GM12878 (cell line): ENCODE data around the gene FAM3B. TPM values are rescaled to one million over a fixed set of nuclear protein-coding genes. Genes with fewer than 3 reads are reported as not detected.

Experiments
- ATAC-seq: fragments of 200-7000 bp; cut with Tn5 transposase; 3 replicates; pipeline ENCODE4 v1.9.1; 2020; ENCODE audit warnings: mild to moderate bottlenecking, moderate library complexity
- BruUV-seq: library from RNA; stranded (reverse); fragments of 400-500 nt; replicated peaks from 2 replicates; lab custom pipeline; 2021; lab: Mats Ljungman, UMichigan
- CTCF ChIA-PET: fragments of 300-600 bp; sonication (Branson Sonifier 250); formaldehyde crosslinking; extraction: SDS; loops from one replicate; lab custom pipeline; 2021; ENCODE audit warnings: inconsistent platforms; lab: Yijun Ruan, JAX
- POLR2A ChIA-PET: fragments of 350-600 bp; formaldehyde crosslinking; extraction: SDS; loops from one replicate; lab custom pipeline; 2021; ENCODE audit warnings: inconsistent platforms; lab: Charles Lee
- RAD21 ChIA-PET: fragments of 300-600 bp; sonication (Branson Sonifier 250); formaldehyde crosslinking; loops from one replicate; lab custom pipeline; 2023; ENCODE audit warnings: antibody characterized with exemption; ENCODE audit not compliant: unreplicated experiment; lab: Charles Lee
- SMC1A ChIA-PET: fragments of 300-600 bp; sonication (Branson Sonifier 250); formaldehyde crosslinking; loops from one replicate; lab custom pipeline; 2023; ENCODE audit not compliant: unreplicated experiment, uncharacterized antibody; lab: Charles Lee
- DNase-seq: peaks from one replicate; pipeline ENCODE4 v3.0.0-alpha.2; 2011; ENCODE audit warnings: low read depth, low spot score
- FAIRE-seq: peaks from 3 replicates; lab custom pipeline; 2011; peaks lifted over from hg19 to GRCh38; lab: Jason Lieb, UNC
- H2AFZ ChIP-seq: 2 replicates; pipeline ENCODE4 v1.6.0; 2011; ENCODE audit warnings: low read depth, low read length, control low read depth; ENCODE audit not compliant: control insufficient read depth
- H3K27ac ChIP-seq: 2 replicates; pipeline ENCODE4 v1.5.1; 2011; ENCODE audit warnings: control low read depth; ENCODE audit not compliant: control insufficient read depth, insufficient read depth
- H3K27me3 ChIP-seq, 2 experiments: replicated peaks in 1 of 2; 2 replicates each; pipeline versions ENCODE4 v1.6.0 to v1.6.1; 2011; ENCODE audit warnings: low read length in 1 of 2; ENCODE audit not compliant: control insufficient read depth in 2 of 2, insufficient read depth in 2 of 2
- H3K36me3 ChIP-seq, 2 experiments: 2 replicates each; pipeline ENCODE4 v1.5.1; 2011; ENCODE audit warnings: low read length in 1 of 2; ENCODE audit not compliant: control insufficient read depth in 2 of 2, insufficient read depth in 2 of 2
- H3K4me1 ChIP-seq: 2 replicates; pipeline ENCODE4 v1.6.1; 2011; ENCODE audit warnings: mild to moderate bottlenecking, low read length, moderate library complexity, mixed read lengths; ENCODE audit not compliant: control insufficient read depth, insufficient read depth
- H3K4me2 ChIP-seq: 2 replicates; pipeline ENCODE4 v1.6.0; 2011; ENCODE audit warnings: control low read depth; ENCODE audit not compliant: control insufficient read depth, insufficient read depth
- H3K4me3 ChIP-seq: fragments of 200-600 bp; sonication (generic); 2 replicates; pipeline ENCODE4 v1.5.1; 2016
- H3K79me2 ChIP-seq: 2 replicates; pipeline ENCODE4 v1.6.0; 2011; ENCODE audit warnings: low read length; ENCODE audit not compliant: control insufficient read depth, insufficient read depth
- H3K9ac ChIP-seq: 2 replicates; pipeline ENCODE4 v1.8.0; 2011; ENCODE audit warnings: low read length, control low read depth, mixed read lengths; ENCODE audit not compliant: control insufficient read depth, insufficient read depth
- H3K9me3 ChIP-seq: replicated peaks from 3 replicates; pipeline ENCODE4 v1.5.1; 2011; ENCODE audit warnings: mild to moderate bottlenecking, low read length; ENCODE audit not compliant: control insufficient read depth, insufficient read depth
- H4K20me1 ChIP-seq: 2 replicates; pipeline ENCODE4 v1.6.0; 2011; ENCODE audit not compliant: control insufficient read depth, insufficient read depth
- CEBPB ChIP-seq, 2 experiments: fragments of 150-350 bp in 1 of 2; IDR thresholded peaks; 2 replicates each; pipeline ENCODE4 v1.6.1; 2012 to 2014; ENCODE audit warnings: low read depth in 2 of 2, low read length in 2 of 2, borderline replicate concordance in 1 of 2, inconsistent platforms in 1 of 2
- HSF1 ChIP-seq: fragments of 150-350 bp; IDR thresholded peaks from 2 replicates; pipeline ENCODE4 v1.6.1; 2014; ENCODE audit warnings: mild to moderate bottlenecking, low read depth, low read length
- JUNB ChIP-seq: IDR thresholded peaks from 2 replicates; pipeline ENCODE4 v1.6.1; 2016; ENCODE audit warnings: antibody characterized with exemption, mild to moderate bottlenecking
- KDM1A ChIP-seq: fragments of 200-600 bp; sonication (generic); IDR thresholded peaks from 2 replicates; pipeline ENCODE4 v1.6.1; 2016; ENCODE audit warnings: borderline replicate concordance
- MEF2B ChIP-seq: fragments of 450-650 bp; IDR thresholded peaks from 2 replicates; pipeline ENCODE4 v1.6.1; 2018; ENCODE audit warnings: mild to moderate bottlenecking, moderate library complexity; ENCODE audit not compliant: partially characterized antibody, poor library complexity, severe bottlenecking
- NKRF ChIP-seq: fragments of 450-650 bp; conservative IDR thresholded peaks from 2 replicates; pipeline ENCODE4 v1.6.1; 2017; ENCODE audit warnings: mild to moderate bottlenecking, moderate library complexity
- PAX8 ChIP-seq: fragments of 450-650 bp; IDR thresholded peaks from 2 replicates; pipeline ENCODE4 v1.6.1; 2017; ENCODE audit warnings: mild to moderate bottlenecking, moderate library complexity
- SKIL ChIP-seq: fragments of 450-650 bp; IDR thresholded peaks from 2 replicates; pipeline ENCODE4 v1.6.1; 2017; ENCODE audit warnings: mild to moderate bottlenecking, low read depth, inconsistent platforms; ENCODE audit not compliant: poor library complexity, severe bottlenecking
- SUZ12 ChIP-seq: fragments of 200-600 bp; sonication (generic); IDR thresholded peaks from one replicate; pipeline ENCODE4 v1.6.1; 2018; ENCODE audit warnings: antibody characterized with exemption, mild to moderate bottlenecking; ENCODE audit not compliant: unreplicated experiment
- YBX1 ChIP-seq: fragments of 450-650 bp; IDR thresholded peaks from 2 replicates; pipeline ENCODE4 v1.6.1; 2016; ENCODE audit warnings: antibody characterized with exemption
- ZSCAN29 ChIP-seq: fragments of 450-650 bp; IDR thresholded peaks from 2 replicates; pipeline ENCODE4 v1.6.1; 2017; ENCODE audit warnings: mild to moderate bottlenecking, moderate library complexity
- WGBS: methylation state at CpG from one replicate; pipeline ENCODE4 v1.1.6; 2016; ENCODE audit warnings: low lambda C conversion rate; ENCODE audit not compliant: insufficient replicate concordance, insufficient coverage; ENCODE audit errors: missing lambda C conversion rate; 5-methylcytosine and 5-hydroxymethylcytosine counted together
- in situ Hi-C: fragments of 300-500 bp; cut with MboI; formaldehyde crosslinking; loops from 9 replicates; pipeline ENCODE4 v1.14.3; 2018; ENCODE audit warnings: mixed read lengths
- intact Hi-C: fragments of 100-400 bp; cut with micrococcal nuclease; formaldehyde crosslinking; loops from one replicate; pipeline ENCODE4 v1.14.2; 2022; ENCODE audit not compliant: unreplicated experiment
- polyA plus RNA-seq, 11 experiments: library from polyadenylated mRNA; depleted of rRNA in 4 of 11; unstranded in 6 of 11; stranded (reverse) in 5 of 11; fragments of >200 nt; fragmentation: Nextera tagmentation in 4 of 11; fragmentation: Illumina TruSeq in 1 of 11; extraction: Ambion mirVana in 4 of 11; extraction: Trizol in 1 of 11; gene quantifications; 1 replicate in 1 of 11; 2 replicates in 10 of 11; pipeline versions ENCODE4 v1.2.1 to v1.2.3, GENCODE V29; 2011 to 2016; ENCODE audit warnings: inconsistent platforms in 2 of 11, missing spikeins in 2 of 11, low read depth in 1 of 11
- total RNA-seq, 4 experiments: library from RNA; depleted of rRNA in 3 of 4; stranded (reverse); fragments of >200 nt in 3 of 4; fragmentation: Illumina TruSeq in 1 of 4; extraction: Trizol in 1 of 4; gene quantifications; 2 replicates each; pipeline versions ENCODE4 v1.2.1 to v1.2.3, GENCODE V29; 2013 to 2021

The FAM3B gene
- total and polyA plus RNA-seq, 10 of the 15 experiments (the other 5 are each of a cell fraction or from before 2014, with no cell fraction given) = 0.12 TPM; not detected in 9

- no peak for TF ChIP-seq SKIL
Measured at GRCh38 chr21:41349619-41350390, 33.2 kb downstream of the FAM3B start (continued).

- ATAC-seq (no peak), DNase-seq (no peak), FAIRE-seq (no peak)
- ChIA-PET SMC1A (interaction anchor here (2.6 kb wide), 1 partner anchor 67 kb away, joined by 6 read pairs; no protein-coding TSS in a partner anchor), RAD21 (interaction anchor here (1.0 kb wide), 1 partner anchor 12 kb away, joined by 3 read pairs; no protein-coding TSS in a partner anchor), CTCF (no interaction called here), POLR2A (no interaction called here)
- intact Hi-C loops = no loop called here
- no TSS peak for BruUV-seq
- H4K20me1 ChIP-seq = no peaks in the 10 kb centered on the region
- H3K4me3 ChIP-seq = no peak overlapping the region
- no peaks in the 10 kb centered on the region for H3K79me2 ChIP-seq
- no peaks in the 10 kb centered on the region for H3K36me3 ChIP-seq
- no peak for TF ChIP-seq NKRF
- no peak for TF ChIP-seq MEF2B
- no peak for TF ChIP-seq JUNB
- TF ChIP-seq KDM1A = no peak
- TF ChIP-seq ZSCAN29 = no peak
- TF ChIP-seq PAX8 = no peak
- no peak for TF ChIP-seq YBX1
- no peak for TF ChIP-seq SUZ12
- TF ChIP-seq HSF1 = no peak
- no peak for TF ChIP-seq CEBPB (IDR thresholded peaks at IDR 0.05; ENCODE audit: borderline replicate concordance in 1 of 2, low read depth in 2 of 2, low read length in 2 of 2)
- H3K9ac ChIP-seq = no peak overlapping the region
- H2AFZ ChIP-seq = no peak overlapping the region
- H3K9me3 ChIP-seq = no peaks in the 10 kb centered on the region
- no peaks in the 10 kb centered on the region for H3K27me3 ChIP-seq
- H3K27ac ChIP-seq = no peak overlapping the region
- WGBS = 57% methylated on average over 15 of the region's 16 CpGs
- in situ Hi-C loops = no loop called here
- H3K4me1 ChIP-seq = no peaks in the 10 kb centered on the region
- no peak overlapping the region for H3K4me2 ChIP-seq
Measured at GRCh38 chr21:41350436-41351155, 34.0 kb downstream of the FAM3B start.
